K562 (cell line): ENCODE measurements around the gene RNF145. TPM values are rescaled to one million over a fixed set of nuclear protein-coding genes. Genes with fewer than 3 reads are reported as not detected.
A peak's percentile ranks its signal among the peaks of the same experiment; 100 is the strongest.

Experiments
- EHMT2 ChIP-seq: fragments of 450-650 bp; IDR thresholded peaks from 2 replicates; pipeline ENCODE4 v1.6.1; 2018; ENCODE audit warnings: antibody characterized with exemption
- FOXA3 ChIP-seq, 2 experiments: fragments of 450-650 bp in 1 of 2; sonication (generic) in 1 of 2; formaldehyde crosslinking; IDR thresholded peaks in 1 of 2; conservative IDR thresholded peaks in 1 of 2; 2 replicates each; pipeline versions ENCODE4 v1.4.0 to v1.8.0; 2020 to 2022; ENCODE audit warnings: mild to moderate bottlenecking in 2 of 2, missing genetic modification reagents in 1 of 2
- GTF2F1 ChIP-seq: IDR thresholded peaks from 2 replicates; pipeline ENCODE4 v1.6.1; 2011; ENCODE audit warnings: low read depth, low read length, improper control_type of control experiment
- HDAC8 ChIP-seq: fragments of 450-650 bp; IDR thresholded peaks from 2 replicates; pipeline ENCODE4 v1.6.1; 2016; ENCODE audit warnings: mild to moderate bottlenecking, missing genetic modification characterization, moderate library complexity, missing compliant biosample characterization
- HLTF ChIP-seq: fragments of 450-650 bp; IDR thresholded peaks from 2 replicates; pipeline ENCODE4 v1.6.1; 2016
- HSF4 ChIP-seq: fragments of 250-450 bp; sonication (Bioruptor Pico); IDR thresholded peaks from 2 replicates; pipeline ENCODE4 v2.1.2; 2022; ENCODE audit warnings: mild to moderate bottlenecking, moderate library complexity, borderline replicate concordance
- JUNB ChIP-seq: fragments of 450-650 bp; formaldehyde crosslinking; conservative IDR thresholded peaks from 2 replicates; pipeline ENCODE4 v1.4.0; 2020; ENCODE audit warnings: mild to moderate bottlenecking
- MAFK ChIP-seq: IDR thresholded peaks from 2 replicates; pipeline ENCODE4 v1.6.1; 2011; ENCODE audit warnings: low read length, improper control_type of control experiment
- NR2C1 ChIP-seq, 2 experiments: fragments of 450-650 bp; IDR thresholded peaks; 2 replicates each; pipeline ENCODE4 v1.6.1; 2017; ENCODE audit warnings: mild to moderate bottlenecking in 2 of 2, antibody characterized with exemption in 1 of 2, inconsistent platforms in 1 of 2, missing compliant biosample characterization in 1 of 2, missing genetic modification characterization in 1 of 2
- PURB ChIP-seq: sonication (generic); formaldehyde crosslinking; IDR thresholded peaks from 2 replicates; pipeline ENCODE4 v1.9.0; 2021; ENCODE audit warnings: low read depth, mild to moderate bottlenecking, missing genetic modification reagents
- RAD51 ChIP-seq: fragments of 450-650 bp; IDR thresholded peaks from 2 replicates; pipeline ENCODE4 v1.7.1; 2016; ENCODE audit warnings: low read depth, mild to moderate bottlenecking, borderline replicate concordance
- RB1 ChIP-seq: fragments of 450-650 bp; IDR thresholded peaks from 2 replicates; pipeline ENCODE4 v1.6.1; 2017; ENCODE audit warnings: low read depth, mild to moderate bottlenecking
- RBM14 ChIP-seq: fragments of 200-400 bp; formaldehyde crosslinking; IDR thresholded peaks from 2 replicates; pipeline ENCODE4 v1.6.1; 2018; ENCODE audit warnings: low read depth, mild to moderate bottlenecking, low read length, moderate library complexity, borderline replicate concordance; ENCODE audit not compliant: insufficient read depth
- RBM15 ChIP-seq: fragments of 200-400 bp; formaldehyde crosslinking; IDR thresholded peaks from 2 replicates; pipeline ENCODE4 v1.6.1; 2018; ENCODE audit warnings: mild to moderate bottlenecking, low read length, moderate library complexity; ENCODE audit not compliant: insufficient read depth
- RBM39 ChIP-seq: fragments of 200-400 bp; formaldehyde crosslinking; optimal IDR thresholded peaks from 2 replicates; pipeline ENCODE3; 2018; ENCODE audit warnings: low read depth, low read length
- RHOXF2B ChIP-seq: fragments of 250-450 bp; sonication (Bioruptor Pico); conservative IDR thresholded peaks from 2 replicates; pipeline ENCODE4 v1.5.1; 2021
- U2AF1 ChIP-seq: fragments of 200-400 bp; formaldehyde crosslinking; optimal IDR thresholded peaks from 2 replicates; pipeline ENCODE3; 2017; ENCODE audit warnings: mild to moderate bottlenecking, low read depth, low read length, moderate library complexity
- ZBTB1 ChIP-seq: sonication (generic); formaldehyde crosslinking; IDR thresholded peaks from 2 replicates; pipeline ENCODE4 v1.8.1; 2023; ENCODE audit warnings: missing genetic modification reagents, low read depth, mild to moderate bottlenecking, borderline replicate concordance
- ZC3H4 ChIP-seq: sonication (generic); formaldehyde crosslinking; IDR thresholded peaks from 2 replicates; pipeline ENCODE4 v1.9.0; 2021; ENCODE audit warnings: missing genetic modification reagents, borderline replicate concordance
- ZKSCAN3 ChIP-seq: fragments of 250-450 bp; sonication (Bioruptor Pico); IDR thresholded peaks from 2 replicates; pipeline ENCODE4 v1.4.0; 2020
- ZNF76 ChIP-seq: fragments of 250-450 bp; sonication (Bioruptor Pico); IDR thresholded peaks from 2 replicates; pipeline ENCODE4 v1.4.0; 2020; ENCODE audit warnings: mild to moderate bottlenecking, moderate library complexity, borderline replicate concordance
- ZNF766 ChIP-seq: fragments of 200-800 bp; sonication (Bioruptor generic); conservative IDR thresholded peaks from 2 replicates; pipeline ENCODE4 v1.6.1; 2016; ENCODE audit warnings: missing genetic modification characterization, missing compliant biosample characterization
- ZNF79 ChIP-seq: fragments of 250-450 bp; sonication (Bioruptor Pico); IDR thresholded peaks from 2 replicates; pipeline ENCODE4 v1.4.0; 2020; ENCODE audit warnings: low read depth, mild to moderate bottlenecking, moderate library complexity
- polyA plus RNA-seq, 8 experiments: library from polyadenylated mRNA; depleted of rRNA in 4 of 8; stranded (reverse) in 5 of 8; unstranded in 3 of 8; fragments of >200 nt; fragmentation: Nextera tagmentation in 2 of 8; fragmentation: Illumina TruSeq in 1 of 8; extraction: Ambion mirVana in 2 of 8; extraction: Trizol in 1 of 8; gene quantifications; 2 replicates each; pipeline versions ENCODE4 v1.2.1 to v1.2.3, GENCODE V29; 2011 to 2014; ENCODE audit warnings: inconsistent platforms in 1 of 8, missing spikeins in 1 of 8
- total RNA-seq, 7 experiments: library from RNA; depleted of rRNA in 6 of 7; stranded (reverse); fragments of >200 nt in 6 of 7; fragmentation: Illumina TruSeq in 2 of 7; extraction: Trizol in 2 of 7; gene quantifications; 2 replicates each; pipeline versions ENCODE4 v1.2.1 to v1.2.3, GENCODE V29; 2011 to 2021; ENCODE audit warnings: low replicate concordance in 1 of 7
- TF ChIP-seq, protein P1 (sequence below): IDR thresholded peaks from 2 replicates; pipeline ENCODE4 v1.6.1; 2012; ENCODE audit warnings: low read depth, low read length, improper control_type of control experiment, borderline replicate concordance
- TF ChIP-seq, protein P2 (sequence below): sonication (generic); formaldehyde crosslinking; IDR thresholded peaks from 2 replicates; pipeline ENCODE4 v1.9.0; 2022; ENCODE audit warnings: mild to moderate bottlenecking, missing genetic modification reagents
- TF ChIP-seq, protein P3 (sequence below): sonication (generic); formaldehyde crosslinking; IDR thresholded peaks from 2 replicates; pipeline ENCODE4 v1.8.0; 2022; ENCODE audit warnings: missing genetic modification reagents, mild to moderate bottlenecking, moderate library complexity, borderline replicate concordance

RNF145 gene
- total and polyA plus RNA-seq, 9 of the 15 experiments (the other 6 are each of a cell fraction or from before 2014, with no cell fraction given), result 13.6 to 40.7 (median 25.4) TPM

DNA sequence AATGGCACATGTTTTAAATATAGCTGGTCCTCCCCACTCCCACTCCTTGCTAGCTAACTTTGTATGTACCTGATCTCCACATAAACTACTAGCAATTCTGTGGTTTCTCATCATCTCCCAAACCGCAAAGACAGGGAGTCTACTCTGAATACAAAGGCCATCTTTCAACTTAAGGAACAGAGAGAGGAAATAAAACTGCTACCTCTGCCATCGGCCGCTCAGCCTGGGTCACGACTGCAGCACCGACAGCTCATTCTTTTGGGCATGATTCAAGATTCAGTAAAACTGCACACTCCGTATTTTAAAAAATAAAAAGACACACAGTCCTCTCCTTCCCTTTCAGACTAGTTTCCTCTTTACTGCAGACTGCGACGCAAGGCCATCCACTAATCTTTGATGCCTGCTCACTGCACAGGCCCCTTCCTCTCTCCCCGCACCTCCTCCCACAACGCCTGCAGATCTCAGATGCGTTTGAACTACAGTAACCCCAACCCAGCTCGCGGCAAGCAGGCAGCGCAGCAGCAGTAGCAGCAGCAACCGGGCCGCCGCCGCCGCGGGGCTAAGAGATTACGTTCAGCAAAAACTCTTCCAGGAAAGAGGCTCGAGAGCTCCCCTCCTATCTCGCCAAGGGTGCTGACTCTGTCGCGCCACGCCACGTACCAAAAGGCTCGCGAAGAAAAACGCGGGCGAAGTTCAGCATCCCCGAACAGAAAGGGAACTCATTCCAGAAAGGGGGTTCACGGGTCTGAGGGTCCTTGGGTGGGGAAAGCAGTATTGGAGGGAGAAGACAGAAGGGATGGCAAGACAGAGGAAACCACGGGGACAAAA lies 1.5 kb downstream of the RNF145 start (continued):
- TF ChIP-seq ZBTB1, result peak; percentile 85
- no peak for TF ChIP-seq ZNF79 (CRISPR knock-in tag)
- TF ChIP-seq HLTF, result no peak; the same call in 1 of the 2 replicates
- TF ChIP-seq, protein P1, sequence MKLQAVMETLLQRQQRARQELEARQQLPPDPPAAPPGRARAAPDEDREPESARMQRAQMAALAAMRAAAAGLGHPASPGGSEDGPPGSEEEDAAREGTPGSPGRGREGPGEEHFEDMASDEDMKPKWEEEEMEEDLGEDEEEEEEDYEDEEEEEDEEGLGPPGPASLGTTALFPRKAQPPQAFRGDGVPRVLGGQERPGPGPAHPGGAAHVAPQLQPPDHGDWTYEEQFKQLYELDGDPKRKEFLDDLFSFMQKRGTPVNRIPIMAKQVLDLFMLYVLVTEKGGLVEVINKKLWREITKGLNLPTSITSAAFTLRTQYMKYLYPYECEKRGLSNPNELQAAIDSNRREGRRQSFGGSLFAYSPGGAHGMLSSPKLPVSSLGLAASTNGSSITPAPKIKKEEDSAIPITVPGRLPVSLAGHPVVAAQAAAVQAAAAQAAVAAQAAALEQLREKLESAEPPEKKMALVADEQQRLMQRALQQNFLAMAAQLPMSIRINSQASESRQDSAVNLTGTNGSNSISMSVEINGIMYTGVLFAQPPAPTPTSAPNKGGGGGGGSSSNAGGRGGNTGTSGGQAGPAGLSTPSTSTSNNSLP, result 0 out of 2 replicates have a peak, but pooled peaks have one; percentile 13
- TF ChIP-seq ZC3H4 (CRISPR knock-in tag), result no peak
- no peak for TF ChIP-seq HDAC8 (tag)
- TF ChIP-seq ZNF766 (CRISPR knock-in tag), result peak; percentile 61; the same call in 1 of the 2 replicates
- TF ChIP-seq FOXA3 (CRISPR knock-in tag; conservative IDR thresholded peaks at IDR 0.05 in 1 of 2, IDR thresholded peaks at IDR 0.05 in 1 of 2), result no peak
- no peak for TF ChIP-seq RBM14
- no peak for TF ChIP-seq JUNB (CRISPR knock-in tag)
- peak; percentile 18; the same call in 1 of the 2 replicates for TF ChIP-seq RB1
- TF ChIP-seq RAD51, result no peak
- no peak for TF ChIP-seq PURB (CRISPR knock-in tag)
- no peak for TF ChIP-seq RBM39
- TF ChIP-seq HSF4, result no peak
- TF ChIP-seq, protein P2, sequence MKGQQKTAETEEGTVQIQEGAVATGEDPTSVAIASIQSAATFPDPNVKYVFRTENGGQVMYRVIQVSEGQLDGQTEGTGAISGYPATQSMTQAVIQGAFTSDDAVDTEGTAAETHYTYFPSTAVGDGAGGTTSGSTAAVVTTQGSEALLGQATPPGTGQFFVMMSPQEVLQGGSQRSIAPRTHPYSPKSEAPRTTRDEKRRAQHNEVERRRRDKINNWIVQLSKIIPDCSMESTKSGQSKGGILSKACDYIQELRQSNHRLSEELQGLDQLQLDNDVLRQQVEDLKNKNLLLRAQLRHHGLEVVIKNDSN (CRISPR knock-in tag), result 0 out of 2 replicates have a peak, but pooled peaks have one; percentile 19
- no peak for TF ChIP-seq ZKSCAN3 (CRISPR knock-in tag)
- TF ChIP-seq GTF2F1, result no peak
- no peak for TF ChIP-seq RHOXF2B (CRISPR knock-in tag)
- TF ChIP-seq NR2C1 (IDR thresholded peaks at IDR 0.05), result no peak
- 0 out of 2 replicates have a peak, but pooled peaks have one; percentile 8 for TF ChIP-seq NR2C1 (tag; IDR thresholded peaks at IDR 0.05)
- no peak for TF ChIP-seq U2AF1
- no peak for TF ChIP-seq ZNF76 (CRISPR knock-in tag)
- no peak for TF ChIP-seq EHMT2
- TF ChIP-seq, protein P3, sequence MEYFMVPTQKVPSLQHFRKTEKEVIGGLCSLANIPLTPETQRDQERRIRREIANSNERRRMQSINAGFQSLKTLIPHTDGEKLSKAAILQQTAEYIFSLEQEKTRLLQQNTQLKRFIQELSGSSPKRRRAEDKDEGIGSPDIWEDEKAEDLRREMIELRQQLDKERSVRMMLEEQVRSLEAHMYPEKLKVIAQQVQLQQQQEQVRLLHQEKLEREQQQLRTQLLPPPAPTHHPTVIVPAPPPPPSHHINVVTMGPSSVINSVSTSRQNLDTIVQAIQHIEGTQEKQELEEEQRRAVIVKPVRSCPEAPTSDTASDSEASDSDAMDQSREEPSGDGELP, result peak; percentile 68; the same call in 1 of the 2 replicates
- TF ChIP-seq MAFK, result no peak
- no peak for TF ChIP-seq RBM15
